Measurements from ENCODE around the gene GJA10. TPM values are rescaled to one million over a fixed set of nuclear protein-coding genes. Genes with fewer than 3 reads are reported as not detected.
A peak's percentile ranks its signal among the peaks of the same experiment; 100 is the strongest.
"Not testable (repeated sequence)": the region's sequence is repeated elsewhere in the genome, so short reads cannot be mapped to it uniquely, and the experiment has no call there.

Gene GJA10
- not detected for total RNA-seq
- not detected for total RNA-seq (2013)

- Histone ChIP-seq H3K27me3 (ENCODE audit: control insufficient read depth, insufficient read depth, low read length) (peaks cover 5% of the 10 kb centered on the region), H3K4me3 (ENCODE audit: low read length) (no peak within 1 kb of the TSS), H3K4me1 (ENCODE audit: control insufficient read depth, insufficient read depth, low read length) (no peaks in the 10 kb centered on the region), H3K9me3 (ENCODE audit: control insufficient read depth, insufficient read depth, low read length) (no peaks in the 10 kb centered on the region), H3K36me3 (ENCODE audit: control insufficient read depth, insufficient read depth, low read length) (no peaks in the 10 kb centered on the region), H3K27ac (ENCODE audit: low read length) (no peak within 1 kb of the TSS)
- Mint-ChIP-seq H3K4me1 (no peaks in the 10 kb centered on the region), H3K27ac (no peak within 1 kb of the TSS), H3K36me3 (no peaks in the 10 kb centered on the region), H3K4me3 (no peak within 1 kb of the TSS), H3K9me3 (no peaks in the 10 kb centered on the region), H3K27me3 (ENCODE audit: low read depth in 2 of 2) (peaks cover 29 to 45% of the 10 kb centered on the region in 2 donors)
- DNase-seq (no peak), ATAC-seq (no peak)
- no peak for TF ChIP-seq CTCF (IDR thresholded peaks at IDR 0.05)
- intact Hi-C loops (cut with micrococcal nuclease): no loop called here
- 100% methylated on average over 1 of the region's 1 CpG for WGBS (ENCODE audit: insufficient coverage)
These were observed at the start of gene GJA10 for GRCh38 chr6:89894169-89894568. GJA10 (plus strand) TSS chr6:89894469; CDS start chr6:89894469, 0 bp downstream.

- H3K4me3 ChIP-seq (ENCODE audit: low read length); DNase-seq; H3K4me3 Mint-ChIP-seq; H3K36me3 Mint-ChIP-seq; H3K27ac Mint-ChIP-seq; H3K27me3 Mint-ChIP-seq (ENCODE audit: low read depth in 2 of 2); H3K4me1 ChIP-seq (ENCODE audit: control insufficient read depth, insufficient read depth, low read length); intact Hi-C loops (cut with micrococcal nuclease); H3K9me3 ChIP-seq (ENCODE audit: control insufficient read depth, insufficient read depth, low read length); H3K27ac ChIP-seq (ENCODE audit: low read length); ATAC-seq; H3K9me3 Mint-ChIP-seq; H3K27me3 ChIP-seq (ENCODE audit: control insufficient read depth, insufficient read depth, low read length): not testable (repeated sequence)
- peaks cover 0 to 18% of the 10 kb centered on the region in 2 donors for H3K4me1 Mint-ChIP-seq
- 97% methylated on average over 5 of the region's 5 CpGs for WGBS (ENCODE audit: insufficient coverage)
- peaks cover 16% of the 10 kb centered on the region for H3K36me3 ChIP-seq (ENCODE audit: control insufficient read depth, insufficient read depth, low read length)
These were observed 46.8 kb upstream of the GJA10 start for GRCh38 chr6:89847513-89847912.

- Mint-ChIP-seq H3K4me1 (no peaks in the 10 kb centered on the region), H3K9me3 (no peaks in the 10 kb centered on the region), H3K27ac (peak overlapping the region in 1 of 2 donors; percentile 10), H3K36me3 (no peaks in the 10 kb centered on the region), H3K27me3 (ENCODE audit: low read depth in 2 of 2) (no peaks in the 10 kb centered on the region), H3K4me3 (no peak overlapping the region)
- peaks cover 47% of the 10 kb centered on the region for H3K36me3 ChIP-seq (ENCODE audit: control insufficient read depth, insufficient read depth, low read length)
- no peak overlapping the region for H3K27ac ChIP-seq (ENCODE audit: low read length)
- TF ChIP-seq CTCF (IDR thresholded peaks at IDR 0.05): no peak
- no peaks in the 10 kb centered on the region for H3K4me1 ChIP-seq (ENCODE audit: control insufficient read depth, insufficient read depth, low read length)
- intact Hi-C loops (cut with micrococcal nuclease): no loop called here
- ATAC-seq (no peak), DNase-seq (no peak)
- H3K4me3 ChIP-seq (ENCODE audit: low read length): no peak overlapping the region
- H3K27me3 ChIP-seq (ENCODE audit: control insufficient read depth, insufficient read depth, low read length): no peaks in the 10 kb centered on the region
- H3K9me3 ChIP-seq (ENCODE audit: control insufficient read depth, insufficient read depth, low read length): no peaks in the 10 kb centered on the region
- 100% methylated on average over 1 of the region's 1 CpG for WGBS (ENCODE audit: insufficient coverage)
These were observed 41.2 kb upstream of the GJA10 start for GRCh38 chr6:89853068-89853467.

GRCh38 chr6:89858041-89858440 is 36.2 kb upstream of the GJA10 start:
- no CpG with 5 or more reads among the region's 1 CpG for WGBS (ENCODE audit: insufficient coverage)
- H3K27ac Mint-ChIP-seq: no peak overlapping the region
- intact Hi-C loops (cut with micrococcal nuclease): no loop called here
- ATAC-seq (no peak), DNase-seq (no peak)
- peaks cover 71% of the 10 kb centered on the region for H3K36me3 ChIP-seq (ENCODE audit: control insufficient read depth, insufficient read depth, low read length)
- H3K27me3 ChIP-seq (ENCODE audit: control insufficient read depth, insufficient read depth, low read length): no peaks in the 10 kb centered on the region
- TF ChIP-seq CTCF (IDR thresholded peaks at IDR 0.05): no peak
- H3K4me1 Mint-ChIP-seq: no peaks in the 10 kb centered on the region
- no peaks in the 10 kb centered on the region for H3K4me1 ChIP-seq (ENCODE audit: control insufficient read depth, insufficient read depth, low read length)
- no peaks in the 10 kb centered on the region for H3K27me3 Mint-ChIP-seq (ENCODE audit: low read depth in 2 of 2)
- no peaks in the 10 kb centered on the region for H3K9me3 Mint-ChIP-seq
- H3K27ac ChIP-seq (ENCODE audit: low read length): no peak overlapping the region
- peaks cover 24% of the 10 kb centered on the region for H3K36me3 Mint-ChIP-seq
- H3K4me3 ChIP-seq (ENCODE audit: low read length): no peak overlapping the region
- H3K9me3 ChIP-seq (ENCODE audit: control insufficient read depth, insufficient read depth, low read length): no peaks in the 10 kb centered on the region
- no peak overlapping the region for H3K4me3 Mint-ChIP-seq
